HT-29 (cell line): ENCODE results near the gene POMGNT2. TPM values are rescaled to one million over a fixed set of nuclear protein-coding genes. Genes with fewer than 3 reads are reported as not detected.

Source experiments
- DNase-seq: peaks from one replicate; pipeline ENCODE4 v3.0.0-alpha.2; 2015; ENCODE audit warnings: low spot score
- total RNA-seq: library from RNA; depleted of rRNA; stranded (reverse); fragments of >200 nt; shearing (Covaris generic); gene quantifications from 2 replicates; pipeline ENCODE4 v1.2.3, GENCODE V29; 2014; rRNA removed

Gene POMGNT2
- total RNA-seq, result 17.2 and 18.0 TPM in 2 replicates

DNA sequence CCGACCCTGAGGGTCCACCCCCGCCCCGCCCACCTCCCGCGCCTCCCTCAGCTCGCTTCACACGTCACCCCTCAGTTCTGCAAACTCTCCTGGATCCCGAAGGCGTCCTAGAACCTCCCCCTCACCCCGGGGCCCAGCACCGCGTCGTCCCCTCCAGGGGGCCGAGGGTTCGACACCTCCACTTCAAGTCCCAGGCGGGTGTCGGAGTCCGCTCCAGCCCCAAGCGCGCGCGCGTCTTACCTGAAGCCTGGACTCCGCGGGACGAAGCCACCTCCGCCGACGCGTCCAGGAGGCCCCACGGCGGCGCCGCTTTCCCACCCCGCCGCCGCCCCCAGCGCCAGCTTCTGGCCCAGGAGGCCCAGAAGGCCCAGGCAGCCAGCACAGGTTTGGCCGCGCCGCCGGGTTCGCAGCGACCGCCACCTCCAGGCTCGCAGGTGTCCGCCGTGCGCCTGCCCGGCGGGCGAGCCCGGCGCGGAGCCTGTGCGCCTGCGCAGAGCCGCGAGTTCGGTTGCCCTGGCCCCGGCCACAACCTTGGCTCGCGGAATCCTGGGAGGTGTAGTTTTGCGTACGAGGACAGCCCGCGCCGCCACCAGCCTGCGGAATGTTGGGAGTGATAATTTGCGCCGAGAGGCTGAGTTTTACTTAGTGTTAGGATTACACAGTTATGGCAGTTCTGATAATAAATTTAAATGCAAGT lies at the start of gene POMGNT2:
Gene POMGNT2 (minus strand): TSS at position 484 of the 697 bp plus-strand sequence. CDS start 24,648 bp downstream, outside the sequence.
- peak; percentile 75 for DNase-seq

DNA sequence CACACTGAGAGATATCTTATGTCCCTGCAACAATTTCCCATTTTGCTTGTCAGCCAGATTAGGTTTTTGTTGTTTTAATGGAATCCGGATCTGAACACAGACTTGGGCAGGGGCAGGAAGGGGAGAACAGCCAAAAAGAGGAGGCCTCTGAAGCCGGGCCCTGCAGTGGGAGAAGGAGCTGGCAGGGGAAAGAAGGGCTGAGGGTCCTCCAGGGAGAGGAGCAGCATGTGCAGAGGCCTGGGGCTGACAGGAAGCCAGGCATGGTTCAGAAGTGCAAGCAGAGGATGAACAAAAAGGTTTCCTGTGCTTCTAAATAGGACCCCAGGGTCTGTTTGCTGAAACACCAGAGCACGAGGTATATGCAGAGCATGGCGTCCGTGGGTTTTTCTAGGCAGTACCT lies 49.1 kb upstream of the POMGNT2 start:
- DNase-seq, result no peak

DNA sequence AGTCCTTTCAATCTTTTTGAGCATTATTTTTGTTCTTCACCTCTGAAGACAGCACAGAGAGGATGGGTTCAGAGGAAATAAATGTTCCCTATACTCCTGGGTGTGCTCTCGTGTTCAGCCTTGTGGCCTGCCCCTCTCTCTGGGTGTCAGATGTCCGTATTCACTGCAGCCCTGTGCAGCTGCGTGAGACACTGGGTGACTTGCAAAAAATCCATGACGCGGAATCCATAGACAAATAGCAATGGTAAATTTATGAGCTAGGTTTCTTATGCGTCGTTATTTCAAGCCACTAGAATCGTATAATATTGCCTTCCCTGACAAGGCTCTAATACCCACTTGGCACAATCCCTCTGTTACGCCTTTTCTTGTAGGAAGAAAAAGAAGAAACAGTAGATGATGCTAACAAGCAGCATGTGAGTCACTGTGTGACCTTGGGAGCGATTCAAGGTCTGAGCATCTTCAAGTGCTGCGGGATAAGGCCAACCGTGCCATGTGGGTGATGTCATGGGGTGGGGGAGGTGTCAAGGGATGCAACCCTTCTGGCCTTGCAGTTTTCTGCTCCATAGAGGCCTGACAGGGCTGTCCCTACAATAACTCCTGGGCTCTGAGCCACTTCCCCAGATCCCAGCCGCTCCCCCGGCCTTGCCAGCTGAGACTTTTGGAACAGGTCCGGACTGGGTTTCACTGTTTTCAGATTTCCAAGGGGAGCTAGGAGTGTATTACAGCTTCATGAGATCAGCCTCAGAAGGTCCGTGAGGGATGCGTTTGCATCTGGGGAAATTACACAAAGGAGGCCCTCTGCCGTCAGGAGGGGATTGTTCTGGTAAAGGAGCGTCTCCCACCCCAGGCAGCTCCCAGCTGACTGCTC lies 47.6 kb upstream of the POMGNT2 start:
- no peak for DNase-seq

DNA sequence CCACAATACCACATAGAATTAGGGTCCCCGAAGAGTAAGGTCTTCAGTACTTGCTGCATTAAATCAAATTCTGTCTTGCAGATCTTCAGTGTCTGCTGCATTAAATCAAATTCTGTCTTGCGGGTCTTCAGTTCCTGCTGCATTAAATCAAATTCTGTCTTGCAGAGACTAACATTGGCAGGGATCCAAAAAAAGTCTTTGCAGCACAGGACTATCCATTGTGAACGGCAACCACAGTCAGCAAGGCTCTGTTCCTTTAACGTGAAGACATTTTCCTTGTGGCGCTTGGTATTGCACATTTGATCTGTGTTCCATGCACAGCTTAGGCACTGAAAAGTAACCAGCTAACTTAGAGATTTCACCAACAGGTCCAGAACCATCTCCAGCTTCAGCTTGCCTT lies 46.8 kb upstream of the POMGNT2 start:
- no peak for DNase-seq

DNA sequence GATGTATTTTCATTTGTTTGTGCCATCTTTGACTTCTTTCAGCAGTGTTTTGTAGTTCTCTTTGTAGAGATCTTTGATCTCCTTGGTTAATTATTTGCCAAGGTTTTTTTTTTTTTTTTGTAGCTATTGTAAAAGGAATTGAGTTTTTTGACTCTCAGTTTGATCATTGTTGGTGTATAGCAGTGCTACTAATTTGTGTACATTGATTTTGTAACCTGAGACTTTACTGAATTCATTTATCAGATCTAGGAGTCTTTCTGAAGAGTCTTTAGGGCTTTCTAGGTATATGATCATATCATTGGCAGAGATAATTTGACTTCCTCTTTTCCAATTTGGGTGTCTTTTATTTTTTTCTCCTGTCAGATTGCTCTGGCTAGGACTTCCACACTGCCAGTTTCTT lies 42.2 kb upstream of the POMGNT2 start:
- DNase-seq, result no peak

DNA sequence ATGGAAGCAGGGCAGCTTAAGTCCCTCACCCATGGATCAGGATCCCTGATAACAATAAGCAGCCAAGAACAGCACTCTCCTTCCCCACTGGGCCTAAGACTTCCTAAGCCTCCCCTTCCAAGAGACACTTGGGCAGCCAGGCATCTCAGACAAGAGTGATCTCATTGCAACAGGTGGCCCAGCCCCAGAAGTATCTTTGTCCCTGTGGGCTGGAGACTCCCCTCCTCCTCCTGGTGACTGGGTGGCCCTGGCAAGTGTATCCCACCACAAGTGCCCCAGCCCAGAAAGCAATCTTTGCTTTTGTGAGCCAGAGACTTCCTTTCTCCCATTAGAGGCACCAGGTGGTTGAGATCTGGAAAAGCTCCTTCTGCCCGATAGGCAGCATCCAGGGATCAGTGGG lies 40.7 kb upstream of the POMGNT2 start:
- DNase-seq, result no peak

DNA sequence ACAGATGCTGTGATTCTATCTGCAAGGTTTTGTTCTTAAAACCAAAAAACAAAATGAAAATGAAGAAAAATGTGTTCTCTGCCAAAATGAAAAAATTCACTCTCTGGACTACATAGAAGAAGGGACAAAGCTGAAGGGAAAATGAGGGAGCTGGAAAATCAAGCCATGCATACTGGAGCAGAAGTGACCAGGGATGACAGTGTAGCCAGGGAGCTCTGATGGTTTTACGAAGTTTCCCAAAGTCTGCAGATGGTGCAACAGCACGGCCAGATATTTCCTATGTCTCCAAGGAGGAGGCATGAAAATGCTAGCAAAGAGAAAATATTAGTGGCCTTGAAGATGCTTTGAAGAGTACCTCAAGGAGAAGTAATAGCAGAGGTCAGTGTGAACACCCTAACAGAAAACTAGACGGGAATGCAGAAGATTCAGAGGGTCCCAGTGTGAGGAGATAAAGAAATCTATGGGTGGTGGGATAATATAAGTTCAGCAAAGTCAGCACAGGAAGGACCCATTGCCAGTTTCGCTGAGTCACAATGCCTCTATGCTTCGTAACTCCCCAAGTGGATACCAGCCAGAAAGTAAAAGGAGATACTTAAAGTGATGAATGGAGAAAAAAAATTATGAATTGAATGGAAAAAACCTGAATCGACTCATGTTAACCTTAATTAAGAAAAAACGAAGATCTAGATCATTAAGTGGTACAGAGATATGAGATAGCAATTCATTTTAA lies 39.0 kb upstream of the POMGNT2 start:
- no peak for DNase-seq

DNA sequence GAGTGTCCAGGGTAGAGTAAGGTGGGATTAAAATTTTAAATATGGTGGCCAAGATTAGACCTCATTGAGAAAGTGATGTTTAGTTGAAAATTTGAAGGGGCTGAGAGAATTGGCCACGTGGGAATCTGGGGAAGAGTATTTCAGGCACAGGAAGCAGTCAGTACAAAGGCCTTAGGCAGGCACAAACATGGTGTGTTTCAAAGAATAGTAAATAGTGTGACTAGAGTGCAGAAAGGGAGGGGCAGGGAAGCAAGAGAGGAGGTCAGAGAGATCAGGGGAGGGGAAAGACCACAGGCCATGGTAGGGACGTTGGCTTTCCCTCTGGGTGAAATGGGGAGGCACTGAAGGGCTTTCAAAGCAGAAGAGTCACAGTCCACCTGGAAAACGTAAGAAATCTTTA lies 36.6 kb upstream of the POMGNT2 start:
- DNase-seq, result no peak

DNA sequence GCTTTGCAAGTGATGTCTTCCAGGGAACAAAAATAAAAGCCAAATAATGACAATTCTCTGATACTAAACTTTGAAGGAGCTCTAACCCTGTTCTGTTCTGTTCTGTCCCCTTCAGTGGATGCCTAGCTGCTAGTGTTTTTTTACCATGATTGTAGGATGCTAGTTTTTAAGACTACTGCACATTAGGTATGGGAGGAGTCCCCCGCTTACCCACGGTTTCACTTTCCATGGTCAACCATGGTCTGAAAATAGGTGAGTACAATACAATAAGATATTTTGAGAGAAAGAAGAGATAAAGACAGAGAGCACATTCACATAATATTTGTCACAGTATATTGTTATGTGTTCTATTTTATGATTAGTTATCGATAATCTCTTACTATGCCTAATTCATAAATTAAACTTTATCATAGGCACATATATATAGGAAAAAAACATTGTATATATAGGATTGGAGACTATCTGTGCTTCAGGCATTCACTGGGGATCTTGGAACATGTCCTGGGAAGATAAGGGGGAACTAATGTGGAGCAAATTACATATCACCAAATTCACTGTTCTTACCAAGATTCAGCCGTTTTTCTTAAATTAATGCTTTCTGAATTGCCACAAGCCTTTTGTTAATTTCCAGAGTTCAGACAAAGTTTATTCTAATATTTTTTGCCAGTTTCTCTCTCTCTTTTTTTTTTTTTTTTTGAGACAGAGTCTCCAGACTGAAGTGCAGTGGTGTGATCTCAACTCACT lies 32.8 kb upstream of the POMGNT2 start:
- no peak for DNase-seq

DNA sequence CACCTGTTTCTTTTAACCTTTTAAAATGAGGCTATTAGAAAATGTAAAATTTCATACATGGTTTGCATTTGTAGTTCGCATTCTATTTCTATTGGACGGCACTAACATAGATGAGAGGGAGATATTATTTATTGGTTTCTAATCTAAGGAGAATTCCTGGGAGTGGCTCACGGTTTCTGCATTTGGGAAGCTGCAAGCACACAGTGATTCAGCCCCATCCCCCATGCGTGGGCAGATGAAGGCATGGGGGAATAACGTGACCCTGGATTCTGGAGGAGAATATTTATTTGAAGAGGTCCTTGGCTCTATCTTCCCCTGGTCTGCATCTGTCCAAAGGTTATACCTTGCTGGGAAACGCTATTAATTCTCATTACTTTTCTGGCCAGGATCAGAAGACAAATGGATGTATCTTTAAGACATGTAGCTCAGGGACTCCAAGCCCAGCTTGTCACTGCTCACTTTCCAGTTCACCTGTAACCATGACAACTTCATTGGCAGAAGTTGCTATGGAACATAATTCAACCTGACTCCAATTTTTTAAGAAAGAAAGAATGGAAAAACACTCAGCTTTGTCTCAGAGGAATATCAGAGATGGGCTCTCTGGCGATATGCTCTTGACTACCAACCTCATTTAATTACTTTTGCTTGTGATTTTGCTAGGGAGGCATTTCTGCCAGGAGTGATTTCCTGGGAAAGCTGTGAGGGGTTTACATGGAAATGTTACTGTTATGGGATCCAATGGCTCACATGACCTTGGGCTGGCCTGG lies 27.2 kb upstream of the POMGNT2 start:
- no peak for DNase-seq

DNA sequence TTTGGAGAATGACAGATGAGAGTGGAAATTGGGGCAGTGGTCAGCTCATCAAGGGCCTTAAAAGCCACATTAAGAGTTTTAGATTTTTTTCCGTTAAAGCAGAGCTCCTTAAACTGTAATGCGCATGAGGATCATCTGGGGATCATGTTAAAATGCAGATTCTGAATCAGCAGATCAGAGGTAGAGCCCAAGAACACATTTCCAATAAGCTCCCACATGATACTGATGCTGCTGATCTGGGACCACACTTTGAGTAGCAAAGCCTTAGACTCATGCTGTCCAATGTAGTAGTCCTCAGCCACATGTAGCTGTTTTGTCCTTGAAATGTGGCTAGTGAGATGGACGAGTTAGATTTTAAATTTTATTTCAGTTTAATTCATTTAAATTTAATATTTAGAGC lies 26.3 kb upstream of the POMGNT2 start:
- DNase-seq, result no peak

DNA sequence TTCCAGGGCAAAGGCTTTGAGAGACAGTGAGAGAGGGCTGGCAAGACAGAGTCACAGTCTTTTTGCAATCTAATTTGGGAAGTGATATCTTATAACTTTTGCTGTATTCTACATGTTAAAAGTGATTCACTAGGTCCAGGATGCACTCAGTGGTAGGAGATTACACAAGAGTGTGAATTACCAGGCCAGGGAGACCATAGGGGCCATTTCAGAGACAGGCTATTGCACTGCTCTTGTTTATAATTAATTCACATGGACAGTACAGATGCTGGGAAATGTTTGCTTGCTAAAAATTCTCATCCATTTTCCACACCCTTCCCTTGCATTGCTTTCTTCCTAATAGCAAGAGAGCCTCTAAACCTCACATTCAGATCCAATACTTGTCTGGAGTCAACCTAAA lies 22.6 kb upstream of the POMGNT2 start:
- DNase-seq, result no peak

DNA sequence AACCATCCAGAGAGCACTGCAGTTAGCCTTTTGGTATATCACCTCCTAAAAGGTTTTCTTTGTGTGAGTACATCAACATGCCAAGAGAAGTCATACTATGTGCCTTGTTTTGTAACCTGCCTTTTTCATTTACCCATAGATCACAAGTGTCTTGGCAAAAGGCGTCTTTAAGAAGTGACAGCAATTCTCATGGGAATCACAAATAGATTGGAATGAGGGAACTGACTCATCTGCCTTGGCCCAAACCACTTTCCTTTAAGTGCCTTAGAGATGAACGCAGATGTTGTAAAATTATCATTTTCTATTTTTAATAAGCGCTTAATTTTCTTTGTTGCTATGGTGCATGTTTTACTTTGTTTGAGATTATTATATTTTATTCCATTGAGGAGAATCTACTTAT lies 20.7 kb upstream of the POMGNT2 start:
- no peak for DNase-seq

DNA sequence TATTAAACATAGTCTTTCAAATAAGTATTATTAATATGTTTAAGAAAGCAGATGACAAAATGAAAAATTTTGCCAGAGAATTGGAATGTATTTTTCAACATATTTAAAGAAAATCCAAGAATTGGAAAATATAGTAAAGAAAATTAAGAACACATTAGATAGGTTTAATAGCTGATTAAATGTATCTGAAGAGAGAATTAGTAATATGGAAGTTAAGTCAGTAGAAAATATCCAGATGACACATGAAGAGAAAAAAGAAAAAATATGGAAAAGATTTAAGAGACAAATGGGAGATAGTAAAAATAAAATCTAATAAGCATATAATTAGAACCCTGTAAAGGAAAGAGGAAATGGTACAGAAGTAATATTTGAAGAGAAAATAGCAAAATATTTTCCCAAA lies 18.0 kb upstream of the POMGNT2 start:
- DNase-seq, result no peak

DNA sequence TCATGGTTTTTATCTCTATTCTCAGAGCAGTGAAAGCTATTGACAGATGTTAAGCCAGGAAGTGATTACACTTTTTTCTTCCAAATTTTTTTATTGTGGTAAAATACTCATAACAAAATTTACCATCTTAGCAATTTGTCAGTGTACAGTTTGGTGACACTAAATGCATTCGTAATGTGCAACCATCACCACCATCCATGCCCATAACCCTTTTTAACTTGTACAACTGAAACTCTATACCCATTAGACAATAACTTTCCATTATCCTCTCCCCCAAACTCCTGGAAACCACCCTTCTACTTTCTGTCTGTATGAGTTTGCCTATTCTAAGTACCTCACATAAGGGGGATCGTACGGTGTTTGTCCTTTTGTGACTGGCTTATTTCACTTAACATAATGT lies 15.1 kb upstream of the POMGNT2 start:
- DNase-seq, result no peak

DNA sequence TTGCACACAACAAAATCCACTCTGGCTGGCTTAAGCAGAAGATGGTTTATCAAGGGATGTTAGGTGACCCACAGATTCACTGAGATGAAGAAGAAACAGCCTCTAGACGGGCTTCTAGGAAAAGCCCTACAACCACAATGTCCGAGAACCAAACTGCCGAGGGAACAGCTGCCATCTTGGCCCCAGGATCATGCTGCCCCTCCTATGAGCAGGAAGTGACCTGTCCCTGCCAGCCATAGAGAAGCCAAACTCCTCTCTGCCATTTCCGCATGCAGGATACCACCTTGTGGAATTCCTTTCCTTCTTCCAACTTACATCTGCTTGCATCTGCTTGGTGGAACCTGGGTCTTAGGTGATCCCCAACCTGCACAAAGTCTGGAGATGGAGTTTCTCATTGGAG lies 11.4 kb upstream of the POMGNT2 start:
- DNase-seq, result no peak

DNA sequence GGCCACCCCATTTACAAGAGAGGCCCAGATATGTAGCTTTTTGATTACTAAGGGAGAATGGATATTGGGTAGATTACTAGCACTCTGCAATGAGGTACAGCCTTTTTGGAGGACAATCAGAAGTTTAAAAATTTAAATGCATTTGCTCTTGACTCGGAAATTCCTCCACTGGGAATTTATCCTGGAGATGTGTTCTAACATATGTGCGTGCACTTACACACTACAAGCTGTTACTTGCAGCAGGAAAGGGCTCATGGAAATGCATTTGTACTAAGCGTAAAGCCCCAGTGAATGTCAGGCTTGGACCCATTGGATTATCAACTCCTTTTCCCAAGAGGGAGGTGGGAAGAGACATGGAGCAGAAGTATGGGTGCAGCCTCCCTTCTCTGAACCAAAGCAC lies 7.8 kb upstream of the POMGNT2 start:
- no peak for DNase-seq

DNA sequence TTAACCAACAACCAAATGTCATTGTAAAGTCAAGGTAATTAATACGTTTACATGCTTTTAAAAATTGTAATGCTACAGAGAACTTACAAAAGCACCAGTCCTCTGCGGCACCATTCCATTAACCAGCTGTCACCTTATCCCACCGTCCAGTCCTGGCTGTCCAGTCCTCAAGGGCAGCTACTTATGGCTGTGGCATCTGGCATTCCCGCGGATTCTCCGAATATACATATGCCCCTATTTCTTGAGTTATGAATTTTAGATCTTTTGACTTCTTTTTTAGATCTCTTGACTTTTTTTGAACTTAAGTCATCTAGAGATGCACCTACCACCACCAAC lies 382 bp upstream of the POMGNT2 start:
- DNase-seq, result no peak

DNA sequence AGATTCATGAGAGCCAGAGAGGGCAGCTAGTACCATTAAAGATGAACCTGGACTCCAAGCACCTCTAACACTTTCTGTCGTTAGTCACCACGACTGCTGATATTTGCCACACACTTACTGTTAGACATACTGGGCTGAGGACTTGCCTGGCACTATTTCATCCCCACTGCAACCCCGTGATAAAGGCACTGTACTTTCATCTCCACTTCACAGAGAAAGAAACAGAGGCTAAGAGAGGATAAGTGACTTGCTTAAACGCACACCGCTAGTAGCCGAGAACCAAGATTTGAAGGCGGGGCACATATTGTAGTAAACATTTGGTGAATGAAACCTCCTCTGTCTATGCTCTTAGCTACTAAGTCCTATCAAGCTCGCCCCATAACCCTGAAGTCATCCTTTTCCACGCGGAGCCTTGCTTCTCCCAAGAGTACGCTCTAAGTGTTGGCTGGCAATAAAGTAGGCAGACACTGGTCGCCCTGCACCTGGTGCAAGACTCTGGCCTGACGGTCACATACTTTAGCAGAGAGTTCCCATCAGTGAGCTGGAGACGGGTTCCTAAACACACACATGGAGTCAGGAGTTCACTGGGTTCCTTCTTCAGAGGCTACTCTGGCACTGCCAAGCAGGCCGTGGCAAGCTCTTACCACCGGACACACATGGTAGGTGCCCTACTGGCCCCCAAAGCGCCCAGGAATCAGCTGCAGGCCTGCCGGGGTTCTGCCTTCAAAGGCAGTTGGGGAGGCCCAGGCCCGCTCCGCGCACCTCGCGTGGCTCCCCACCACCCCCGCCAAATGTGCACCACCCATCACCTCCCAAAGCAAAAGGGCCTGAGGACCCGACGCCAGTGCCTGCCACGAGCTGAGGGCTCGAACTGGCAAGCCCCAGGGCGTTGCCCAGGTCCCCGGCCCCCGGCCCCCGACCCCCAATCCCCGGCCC lies 951 bp downstream of the POMGNT2 start:
- DNase-seq, result no peak

DNA sequence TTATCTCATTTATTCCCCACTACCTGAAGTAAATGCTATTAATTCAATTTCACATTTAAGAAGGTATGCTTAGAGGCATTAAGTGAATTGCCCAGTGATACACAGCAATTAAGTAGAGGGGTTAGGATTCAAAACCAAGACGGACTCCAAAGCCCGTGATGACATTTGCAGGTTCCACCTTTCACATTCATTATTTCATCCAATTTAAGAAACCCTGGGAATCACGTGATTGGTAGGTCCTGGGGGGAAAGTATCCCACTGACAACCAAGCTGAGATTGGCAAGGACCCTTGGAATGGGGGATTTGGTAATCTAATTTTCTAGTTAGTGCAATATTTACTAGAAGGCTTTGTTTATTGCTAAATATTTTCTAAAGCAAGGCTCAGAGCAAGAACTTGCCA lies 1.8 kb downstream of the POMGNT2 start:
- no peak for DNase-seq
